ENCODE measurements around the gene AMOTL2.

DNA sequence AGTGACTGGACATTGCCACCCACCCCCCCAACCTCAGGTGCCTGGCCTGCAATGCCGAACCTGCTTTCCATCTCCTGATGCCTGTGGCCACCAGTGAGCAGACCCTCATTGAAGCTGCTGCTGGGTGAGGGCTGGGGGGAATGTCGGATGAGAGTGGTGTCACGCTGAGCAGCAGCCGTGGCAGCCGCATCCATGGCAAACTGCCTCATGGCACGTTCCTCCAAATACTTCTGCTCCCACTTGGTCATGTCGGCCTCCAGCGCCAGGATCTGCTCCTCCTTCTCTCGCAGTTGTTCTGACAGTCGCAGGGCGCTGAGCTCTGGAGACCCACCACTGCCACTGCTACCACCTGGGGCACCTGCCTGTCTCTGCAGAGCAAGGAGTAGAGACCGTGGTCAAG is 14.2 kb downstream of the AMOTL2 start:
- no peak for TF ChIP-seq EZH2 (IDR thresholded peaks at IDR 0.05; ENCODE audit: borderline replicate concordance, insufficient read depth, low read depth, low read length, poor library complexity, severe bottlenecking)
- TF ChIP-seq, protein P1, sequence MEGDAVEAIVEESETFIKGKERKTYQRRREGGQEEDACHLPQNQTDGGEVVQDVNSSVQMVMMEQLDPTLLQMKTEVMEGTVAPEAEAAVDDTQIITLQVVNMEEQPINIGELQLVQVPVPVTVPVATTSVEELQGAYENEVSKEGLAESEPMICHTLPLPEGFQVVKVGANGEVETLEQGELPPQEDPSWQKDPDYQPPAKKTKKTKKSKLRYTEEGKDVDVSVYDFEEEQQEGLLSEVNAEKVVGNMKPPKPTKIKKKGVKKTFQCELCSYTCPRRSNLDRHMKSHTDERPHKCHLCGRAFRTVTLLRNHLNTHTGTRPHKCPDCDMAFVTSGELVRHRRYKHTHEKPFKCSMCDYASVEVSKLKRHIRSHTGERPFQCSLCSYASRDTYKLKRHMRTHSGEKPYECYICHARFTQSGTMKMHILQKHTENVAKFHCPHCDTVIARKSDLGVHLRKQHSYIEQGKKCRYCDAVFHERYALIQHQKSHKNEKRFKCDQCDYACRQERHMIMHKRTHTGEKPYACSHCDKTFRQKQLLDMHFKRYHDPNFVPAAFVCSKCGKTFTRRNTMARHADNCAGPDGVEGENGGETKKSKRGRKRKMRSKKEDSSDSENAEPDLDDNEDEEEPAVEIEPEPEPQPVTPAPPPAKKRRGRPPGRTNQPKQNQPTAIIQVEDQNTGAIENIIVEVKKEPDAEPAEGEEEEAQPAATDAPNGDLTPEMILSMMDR (IDR thresholded peaks at IDR 0.05): no peak
